Measurements from ENCODE around the gene CRTC1.

- TF ChIP-seq POLR2A (IDR thresholded peaks at IDR 0.05) (no peak), CTCF (IDR thresholded peaks at IDR 0.05) (no peak)
These were observed 13.6 kb upstream of the CRTC1 start for GRCh38 chr19:18669883-18670282.

Data from uterus (tissue), 2 donors.